ENCODE data around the gene SHQ1.

Gene SHQ1

GRCh38 chr3:72745146-72745999, 102.9 kb downstream of the SHQ1 start (continued):
- TF ChIP-seq ZNF692 (tag by site-specific recombination; IDR thresholded peaks at IDR 0.05) (no peak), ZNF645 (tag by site-specific recombination; IDR thresholded peaks at IDR 0.05) (no peak), ZNF311 (tag by site-specific recombination; IDR thresholded peaks at IDR 0.05; ENCODE audit: borderline replicate concordance) (no peak), ZNF202 (tag by site-specific recombination; IDR thresholded peaks at IDR 0.05; ENCODE audit: borderline replicate concordance) (no peak), ZFP41 (tag by site-specific recombination; IDR thresholded peaks at IDR 0.05; ENCODE audit: borderline replicate concordance) (no peak), ZBTB49 (tag by site-specific recombination; IDR thresholded peaks at IDR 0.05; ENCODE audit: low read depth) (no peak), PRDM6 (tag by site-specific recombination; IDR thresholded peaks at IDR 0.05) (0 out of 2 replicates have a peak, but pooled peaks have one; percentile 20), ZNF354C (tag by site-specific recombination; IDR thresholded peaks at IDR 0.05; ENCODE audit: borderline replicate concordance, low read depth) (no peak), ZNF223 (tag by site-specific recombination; IDR thresholded peaks at IDR 0.05) (no peak), ZNF629 (tag by site-specific recombination; IDR thresholded peaks at IDR 0.05) (0 out of 2 replicates have a peak, but pooled peaks have one; percentile 15), ZNF350 (tag by site-specific recombination; IDR thresholded peaks at IDR 0.05) (no peak), REST (tag by site-specific recombination; IDR thresholded peaks at IDR 0.05) (no peak), GLIS2 (tag by site-specific recombination; IDR thresholded peaks at IDR 0.05) (no peak), PRDM2 (tag by site-specific recombination; IDR thresholded peaks at IDR 0.05; ENCODE audit: borderline replicate concordance) (no peak), ZNF571 (tag by site-specific recombination; IDR thresholded peaks at IDR 0.05) (no peak), ZNF416 (tag by site-specific recombination; IDR thresholded peaks at IDR 0.05) (no peak)

Data from HEK293 (cell line).